HCT116 (cell line): ENCODE measurements around the gene CKLF. TPM values are rescaled to one million over a fixed set of nuclear protein-coding genes. Genes with fewer than 3 reads are reported as not detected.
"Not testable (repeated sequence)": the region's sequence is repeated elsewhere in the genome, so short reads cannot be mapped to it uniquely, and the experiment has no call there.

Experiments
- ATAC-seq: fragments of 200-7000 bp; cut with Tn5 transposase; 2 replicates; pipeline ENCODE4 v1.9.1; 2020; ENCODE audit warnings: mild to moderate bottlenecking, moderate library complexity
- BruUV-seq: library from RNA; stranded (reverse); fragments of 400-500 nt; replicated peaks from 2 replicates; lab custom pipeline; 2021; lab: Mats Ljungman, UMichigan
- CTCF ChIA-PET: fragments of 300-600 bp; sonication (Branson Sonifier 250); formaldehyde crosslinking; loops from one replicate; lab custom pipeline; 2021; ENCODE audit warnings: antibody characterized with exemption; lab: Charles Lee
- POLR2A ChIA-PET: fragments of 300-600, 350-600 bp; sonication (Branson Sonifier 250); formaldehyde crosslinking; loops from one replicate; lab custom pipeline; 2021; ENCODE audit warnings: antibody characterized with exemption; lab: Charles Lee
- RAD21 ChIA-PET, 2 experiments: fragments of 300-600 bp; sonication (Branson Sonifier 250); formaldehyde crosslinking; loops; one replicate each; lab custom pipeline; 2023; ENCODE audit warnings: low total read pairs in 2 of 2; ENCODE audit not compliant: uncharacterized antibody in 2 of 2, unreplicated experiment in 2 of 2, low non-redundant PET in 1 of 2; lab: Charles Lee
- DNase-seq: peaks from one replicate; pipeline ENCODE4 v3.0.0-alpha.2; 2010; ENCODE audit warnings: low read depth, low spot score
- H2AFZ ChIP-seq: fragments of 200-600 bp; shearing (Covaris generic), sonication (generic); 2 replicates; pipeline ENCODE4 v1.6.1; 2017; ENCODE audit warnings: low read depth, mixed run types, mixed read lengths, antibody characterized with exemption, low read length; ENCODE audit not compliant: poor library complexity, severe bottlenecking
- H3K27ac ChIP-seq: 2 replicates; pipeline ENCODE4 v1.5.1; 2012; ENCODE audit warnings: low read depth, low read length
- H3K27me3 ChIP-seq: fragments of 200-600 bp; sonication (generic); 2 replicates; pipeline ENCODE4 v1.6.1; 2016; ENCODE audit warnings: mixed run types, low read length, mixed read lengths; ENCODE audit not compliant: insufficient read depth
- H3K36me3 ChIP-seq, 2 experiments: fragments of 200-500 bp in 1 of 2; fragments of 200-600 bp in 1 of 2; sonication (Bioruptor generic) in 1 of 2; sonication (generic) in 1 of 2; 2 replicates each; pipeline versions ENCODE4 v1.5.1 to v1.6.1; 2014 to 2016; ENCODE audit warnings: low read length in 2 of 2, inconsistent platforms in 1 of 2, mixed read lengths in 1 of 2, mixed run types in 1 of 2; ENCODE audit not compliant: insufficient read depth in 2 of 2, control insufficient read depth in 1 of 2
- H3K4me1 ChIP-seq, 2 experiments: fragments of 200-600 bp in 1 of 2; sonication (generic) in 1 of 2; 2 replicates each; pipeline versions ENCODE4 v1.5.1 to v1.6.1; 2012 to 2017; ENCODE audit warnings: low read length in 2 of 2, inconsistent platforms in 1 of 2, mild to moderate bottlenecking in 1 of 2, mixed read lengths in 1 of 2, mixed run types in 1 of 2, moderate library complexity in 1 of 2; ENCODE audit not compliant: insufficient read depth in 2 of 2, control insufficient read depth in 1 of 2
- H3K4me2 ChIP-seq: fragments of 200-600 bp; sonication (generic); 2 replicates; pipeline ENCODE4 v1.6.1; 2017; ENCODE audit warnings: mixed run types, low read length, mixed read lengths
- H3K4me3 ChIP-seq, 2 experiments: fragments of 200-600 bp in 1 of 2; sonication (generic) in 1 of 2; replicated peaks in 1 of 2; 2 replicates each; pipeline ENCODE4 v1.5.1; 2011 to 2016; ENCODE audit warnings: low read length in 2 of 2, control low read depth in 1 of 2, low read depth in 1 of 2, mild to moderate bottlenecking in 1 of 2, mixed read lengths in 1 of 2, mixed run types in 1 of 2
- H3K79me2 ChIP-seq: fragments of 200-600 bp; sonication (generic); 2 replicates; pipeline ENCODE4 v1.6.1; 2017; ENCODE audit warnings: mild to moderate bottlenecking, mixed run types, low read length, moderate library complexity, mixed read lengths; ENCODE audit not compliant: insufficient read depth
- H3K9ac ChIP-seq: fragments of 200-600 bp; sonication (generic); 2 replicates; pipeline ENCODE4 v1.6.1; 2016; ENCODE audit warnings: low read length, mixed read lengths
- H3K9me2 ChIP-seq: fragments of 200-600 bp; sonication (generic), shearing (Covaris generic); 2 replicates; pipeline ENCODE4 v1.6.1; 2017; ENCODE audit warnings: mixed run types, mild to moderate bottlenecking, moderate library complexity; ENCODE audit not compliant: insufficient read depth
- H3K9me3 ChIP-seq, 2 experiments: fragments of 200-500 bp in 1 of 2; fragments of 200-600 bp in 1 of 2; sonication (Bioruptor generic) in 1 of 2; sonication (generic) in 1 of 2; 2 replicates each; pipeline ENCODE4 v1.6.1; 2014 to 2017; ENCODE audit warnings: low read length in 2 of 2, mixed read lengths in 2 of 2, inconsistent platforms in 1 of 2, low read depth in 1 of 2, mild to moderate bottlenecking in 1 of 2, mixed run types in 1 of 2, moderate library complexity in 1 of 2; ENCODE audit not compliant: control insufficient read depth in 1 of 2, insufficient read depth in 1 of 2
- H4K20me1 ChIP-seq: fragments of 200-600 bp; sonication (generic), shearing (Covaris generic); 2 replicates; pipeline ENCODE4 v1.6.1; 2017; ENCODE audit warnings: mixed run types, mild to moderate bottlenecking, moderate library complexity; ENCODE audit not compliant: insufficient read depth
- SIN3A ChIP-seq: IDR thresholded peaks from 2 replicates; pipeline ENCODE4 v1.6.1; 2012; ENCODE audit warnings: low read depth
- intact Hi-C: fragments of 100-400 bp; cut with micrococcal nuclease; formaldehyde crosslinking; loops from 2 replicates; pipeline ENCODE4 v1.10.0; 2022
- total RNA-seq: library from RNA; stranded (reverse); gene quantifications from one replicate; pipeline ENCODE4 v1.2.1, GENCODE V29; 2021; ENCODE audit not compliant: unreplicated experiment
- TF ChIP-seq, protein P1 (sequence below): IDR thresholded peaks from 2 replicates; pipeline ENCODE4 v1.6.1; 2012

The CKLF gene
- total RNA-seq, 1 experiment from 2014 or later, result 38.6 TPM

GRCh38 chr16:66610111-66610820 is 57.9 kb downstream of the CKLF start:
- no peak for TF ChIP-seq SIN3A
- TF ChIP-seq, protein P1, sequence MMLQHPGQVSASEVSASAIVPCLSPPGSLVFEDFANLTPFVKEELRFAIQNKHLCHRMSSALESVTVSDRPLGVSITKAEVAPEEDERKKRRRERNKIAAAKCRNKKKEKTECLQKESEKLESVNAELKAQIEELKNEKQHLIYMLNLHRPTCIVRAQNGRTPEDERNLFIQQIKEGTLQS, result no peak
- ChIA-PET CTCF (interaction anchor here (3.2 kb wide), 1 partner anchor 9 kb away, joined by 41 read pairs; no protein-coding TSS in a partner anchor), POLR2A (no interaction called here), RAD21 (no interaction called here)
- Histone ChIP-seq H4K20me1 (0 out of 2 replicates have a peak, but pooled peaks cover 4% of the 10 kb centered on the region), H3K9me3 (no peaks in the 10 kb centered on the region), H3K36me3 (peaks cover 18 to 23% of the 10 kb centered on the region in 2 experiments; a peak in 3 of 4 replicates), H3K27ac (no peak overlapping the region), H3K4me3 (no peak overlapping the region), H3K79me2 (peaks cover 8% of the 10 kb centered on the region; the same call in 1 of the 2 replicates), H3K9me2 (no peaks in the 10 kb centered on the region), H3K9ac (no peak overlapping the region), H2AFZ (no peak overlapping the region), H3K4me1 (peaks cover 17 to 30% of the 10 kb centered on the region in 2 experiments), H3K27me3 (no peaks in the 10 kb centered on the region), H3K4me2 (no peak overlapping the region)
- DNase-seq (no peak), ATAC-seq (no peak)
- intact Hi-C loops, result no loop called here
- no TSS peak for BruUV-seq

DNA sequence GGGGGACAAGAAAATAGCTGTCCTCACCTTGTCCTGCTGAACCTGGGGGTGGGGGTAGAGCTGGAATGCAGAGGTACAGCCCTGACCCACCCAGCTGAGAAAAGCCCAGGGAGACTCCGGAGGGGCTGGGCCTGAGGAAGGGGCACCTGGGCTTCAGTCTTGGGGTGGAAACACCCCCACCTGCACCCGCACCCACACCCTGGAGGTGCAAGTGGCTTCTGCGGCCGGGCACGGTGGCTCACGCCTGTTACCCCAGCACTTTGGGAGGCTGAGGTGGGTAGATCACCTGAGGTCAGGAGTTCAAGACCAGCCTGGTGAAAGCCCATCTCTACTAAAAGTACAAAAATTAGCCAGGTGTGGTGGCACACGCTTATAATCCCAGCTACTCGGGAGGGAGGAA is 59.5 kb downstream of the CKLF start:
- ATAC-seq, RAD21 ChIA-PET, intact Hi-C loops, H3K4me2 ChIP-seq, H3K27ac ChIP-seq, H3K9me3 ChIP-seq, POLR2A ChIA-PET, H3K27me3 ChIP-seq, BruUV-seq, H3K9ac ChIP-seq, H3K79me2 ChIP-seq, H4K20me1 ChIP-seq, H2AFZ ChIP-seq, H3K4me3 ChIP-seq, CTCF ChIA-PET, H3K9me2 ChIP-seq, DNase-seq: not testable (repeated sequence)
- Histone ChIP-seq H3K4me1 (peaks cover 9 to 17% of the 10 kb centered on the region in 2 experiments), H3K36me3 (peaks cover 18 to 23% of the 10 kb centered on the region in 2 experiments; a peak in 3 of 4 replicates)
